Fibroblast of gingiva (primary cell): ENCODE data around the gene EIF2AK2.

ENCODE experiments used
- DNase-seq: peaks from one replicate; pipeline ENCODE4 v3.0.0-alpha.2; 2011; ENCODE audit warnings: low read depth

The EIF2AK2 gene

GRCh38 chr2:37100054-37100453, 56.7 kb downstream of the EIF2AK2 start:
- DNase-seq: no peak

DNA sequence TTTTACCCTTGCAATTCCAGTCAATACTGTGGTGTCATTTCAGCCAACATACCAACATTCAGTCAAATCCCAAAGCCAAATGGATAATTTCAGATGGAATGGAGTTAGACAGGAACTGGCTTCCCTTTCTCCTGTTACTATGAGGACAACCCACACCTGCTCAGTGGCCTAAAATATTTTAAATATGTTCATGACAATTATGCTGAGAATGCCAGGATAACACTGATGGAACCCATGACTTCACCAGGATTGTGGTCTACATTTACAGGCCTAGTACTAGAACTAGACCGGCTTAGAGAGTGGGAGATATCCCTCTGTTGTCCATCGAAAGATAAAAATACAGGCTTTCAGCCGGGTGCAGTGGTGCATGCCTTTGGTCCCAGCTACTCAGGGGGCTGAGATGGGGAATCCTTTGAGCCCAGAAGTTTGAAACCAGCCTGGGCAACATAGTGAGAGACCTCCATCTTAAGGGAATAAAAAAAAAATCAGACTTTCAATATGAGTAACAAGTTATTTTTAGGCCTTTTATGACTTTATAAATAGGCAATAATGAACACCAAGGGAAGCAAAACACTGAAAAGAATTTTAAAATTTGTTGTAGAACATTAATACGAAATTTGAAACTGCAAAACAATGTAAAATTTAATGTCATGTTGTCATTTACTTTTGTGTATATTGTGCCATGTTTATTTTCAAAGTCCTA, 58.2 kb downstream of the EIF2AK2 start:
- no peak for DNase-seq

DNA sequence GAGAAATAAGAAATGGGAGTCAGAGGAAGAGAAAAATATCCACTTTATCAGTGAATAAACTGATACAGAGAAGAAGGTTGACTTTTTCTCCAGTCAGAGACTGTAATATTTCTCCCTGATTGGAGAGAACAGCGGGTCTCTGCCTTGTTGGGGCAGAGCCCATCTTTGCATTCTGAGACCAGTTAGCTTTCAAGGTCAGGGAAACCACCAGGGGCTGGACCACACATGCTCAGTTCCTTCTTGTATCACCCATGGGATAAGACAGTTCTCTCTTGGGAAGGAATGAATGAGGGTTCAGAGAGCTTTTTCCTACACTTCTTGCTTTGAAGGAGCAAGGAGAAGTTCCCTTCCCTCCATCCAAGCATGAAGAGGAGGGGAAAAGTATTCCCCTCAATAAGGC, 60.2 kb downstream of the EIF2AK2 start:
- DNase-seq: no peak

DNA sequence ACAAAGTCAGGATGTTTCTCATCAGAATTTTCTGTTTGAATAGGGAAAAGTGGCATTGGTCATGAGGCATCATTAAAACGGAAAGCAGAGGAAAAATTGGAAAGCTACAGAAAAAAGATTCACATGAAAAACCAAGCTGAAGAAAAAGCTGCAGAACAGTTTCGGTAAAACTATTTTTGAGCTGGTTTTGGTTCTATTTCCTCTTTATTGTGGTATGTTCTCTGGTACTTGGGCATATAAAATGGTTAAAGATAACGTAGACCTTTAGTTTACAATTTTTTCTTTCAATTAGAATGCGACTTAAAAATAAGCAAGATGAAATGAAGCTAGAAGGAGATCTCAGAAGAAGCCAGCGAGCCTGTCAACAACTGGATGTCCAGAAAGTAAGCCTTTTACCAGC, 64.9 kb downstream of the EIF2AK2 start:
- no peak for DNase-seq

DNA sequence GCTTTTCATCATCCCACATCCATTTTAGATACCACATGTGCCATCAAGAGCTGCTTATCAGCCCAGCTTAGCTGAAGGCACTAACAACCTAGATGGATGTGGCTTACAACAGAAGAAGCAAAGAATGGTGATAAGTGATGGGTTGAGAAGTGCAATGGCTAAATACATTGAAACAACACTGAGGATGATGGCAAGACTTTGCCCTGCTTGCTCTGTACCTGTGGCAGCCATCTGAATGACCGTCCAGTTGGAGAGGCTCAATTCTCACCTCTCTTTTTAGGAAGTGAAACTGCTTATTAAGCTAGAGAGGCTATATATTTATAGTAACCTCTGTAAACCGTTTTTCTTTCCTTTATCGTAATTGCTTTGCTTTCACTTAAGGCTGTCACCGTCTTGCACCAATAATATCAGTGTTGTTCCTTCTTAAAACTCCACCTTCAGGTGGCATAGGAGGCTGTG, 66.7 kb downstream of the EIF2AK2 start:
- DNase-seq: no peak

GRCh38 chr2:37085731-37086147, 71.0 kb downstream of the EIF2AK2 start:
- peak; percentile 1 for DNase-seq

DNA sequence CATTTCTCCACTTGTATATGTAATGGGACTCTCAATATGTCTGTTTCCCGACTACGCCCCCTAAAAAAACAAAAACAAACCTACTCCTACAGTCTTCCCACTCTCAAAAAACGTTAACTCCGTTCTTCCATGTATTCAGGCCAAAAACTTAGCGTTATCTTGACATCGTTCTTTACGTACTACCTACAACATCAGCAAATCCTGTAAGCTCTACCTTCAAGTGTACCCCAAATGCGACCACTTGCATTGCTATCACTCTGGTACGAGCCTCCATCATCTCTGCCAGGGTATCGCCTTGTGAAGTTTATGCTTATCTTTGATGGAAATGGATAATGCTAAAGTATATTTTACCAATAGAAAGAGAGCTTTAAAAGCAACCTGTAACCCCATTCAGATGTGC, 72.0 kb downstream of the EIF2AK2 start:
- no peak for DNase-seq

DNA sequence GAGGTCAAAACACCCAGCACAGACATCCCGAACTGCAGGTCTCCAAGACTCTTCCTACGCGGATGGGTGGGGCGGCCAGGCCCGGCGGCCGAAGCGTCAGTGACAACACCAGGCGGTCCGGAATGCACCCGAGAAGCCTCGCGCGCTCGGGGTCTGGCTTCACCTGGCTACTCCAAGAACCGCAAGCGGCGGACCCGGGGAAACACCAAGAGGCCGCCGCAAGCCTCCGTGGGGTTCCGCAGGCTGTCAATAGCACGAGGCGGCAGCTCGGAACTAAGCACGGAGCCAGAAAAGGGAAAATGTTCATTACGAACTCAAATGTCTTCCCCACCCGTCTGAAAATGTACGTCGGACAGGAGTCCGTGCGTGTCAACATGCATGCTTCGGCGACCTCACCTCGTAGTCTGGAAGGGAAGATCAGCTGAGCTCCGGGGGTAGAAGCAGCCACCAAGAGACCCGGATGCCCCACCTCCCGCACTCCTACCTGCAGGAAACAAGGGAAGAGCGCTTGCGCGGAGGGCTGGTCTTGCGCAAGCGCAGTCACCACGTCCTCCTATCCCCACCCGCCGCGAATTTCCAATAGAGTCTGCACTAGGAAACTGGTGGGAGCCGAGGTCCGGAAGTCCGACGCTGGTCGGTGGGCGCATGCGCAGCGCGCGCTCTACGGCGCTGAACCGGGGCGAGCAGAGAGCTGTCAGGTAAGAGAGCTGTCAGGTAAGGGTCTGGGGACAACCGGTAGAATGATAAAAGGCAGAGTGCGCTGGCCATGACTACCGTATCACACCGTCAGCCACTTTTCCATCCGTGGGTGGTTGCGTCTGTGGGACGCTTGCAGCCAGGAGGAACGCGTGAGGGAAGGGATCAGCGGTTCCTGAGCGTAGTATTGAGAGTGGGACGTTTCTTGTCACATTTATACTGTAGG, 72.6 kb downstream of the EIF2AK2 start, which contains the start of the genes GPATCH11 and HEATR5B:
Gene GPATCH11, plus strand, starts transcription at position 646 of the 922 bp plus-strand sequence. CDS start 3,864 bp downstream, outside the sequence.
Gene HEATR5B, minus strand, starts transcription at position 500 of the 922 bp plus-strand sequence. CDS start 958 bp downstream, outside the sequence.
- DNase-seq: peak; percentile 93

- no peak for DNase-seq
These were observed 76.1 kb downstream of the EIF2AK2 start for GRCh38 chr2:37080689-37081088.

DNA sequence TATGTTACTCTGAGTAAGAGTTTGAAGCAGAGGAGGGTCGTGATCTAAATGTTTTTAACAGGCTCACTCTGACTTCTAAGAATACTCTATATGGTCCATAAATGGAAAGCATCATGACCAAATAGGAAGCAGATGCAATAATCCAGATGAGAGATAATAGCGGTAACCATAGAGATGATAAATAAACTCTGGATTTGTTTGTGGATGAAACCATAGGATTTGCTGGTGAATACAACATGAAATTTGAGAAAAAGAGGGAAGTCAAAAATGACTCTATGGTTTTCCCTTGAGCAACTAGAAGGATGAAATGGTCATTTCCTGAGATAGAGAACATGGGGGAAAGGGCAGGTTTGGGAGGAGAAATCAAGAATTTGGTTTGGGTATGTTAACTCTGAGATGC, 76.5 kb downstream of the EIF2AK2 start:
- no peak for DNase-seq

GRCh38 chr2:37070931-37071330, 85.8 kb downstream of the EIF2AK2 start:
- DNase-seq: no peak

GRCh38 chr2:37068686-37069085, 88.1 kb downstream of the EIF2AK2 start:
- DNase-seq: no peak

GRCh38 chr2:37061776-37062175, 95.0 kb downstream of the EIF2AK2 start:
- no peak for DNase-seq

DNA sequence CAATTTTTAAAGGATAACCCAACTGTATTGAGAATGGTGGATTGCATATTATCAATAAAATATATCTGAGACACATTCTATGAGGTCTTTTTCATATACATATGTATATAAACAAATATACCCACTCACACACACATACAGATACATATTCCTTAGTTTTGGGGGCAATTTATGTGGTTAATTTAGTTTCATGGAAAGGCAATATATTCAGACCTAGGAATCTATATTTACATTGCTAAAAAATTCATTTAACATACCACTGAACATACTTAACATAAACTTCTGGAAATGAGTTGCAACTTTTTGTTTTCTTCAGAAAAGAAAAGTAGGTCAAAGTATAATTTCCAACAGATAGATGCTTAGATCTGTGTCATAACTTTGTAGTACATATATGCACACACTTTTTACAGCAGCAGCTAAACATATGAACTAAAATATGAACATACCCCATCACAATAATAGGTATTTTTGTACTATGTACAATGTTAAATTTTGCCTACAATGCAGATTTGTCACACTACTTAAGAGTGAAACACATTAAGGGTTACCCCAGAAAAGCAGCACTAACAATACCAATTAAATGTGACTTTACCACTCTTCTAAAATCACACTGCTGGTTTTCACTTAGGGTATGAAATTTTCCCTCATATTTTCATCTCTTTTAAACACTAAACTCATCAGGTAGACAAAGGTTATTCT, 95.6 kb downstream of the EIF2AK2 start:
- no peak for DNase-seq

- no peak for DNase-seq
These were observed 96.3 kb downstream of the EIF2AK2 start for GRCh38 chr2:37060446-37060845.

GRCh38 chr2:37059841-37060240, 96.9 kb downstream of the EIF2AK2 start:
- DNase-seq: no peak

- no peak for DNase-seq
These were observed 104.0 kb downstream of the EIF2AK2 start for GRCh38 chr2:37052600-37053332.
